Stimulated activated CD4-positive, alpha-beta T cell treated with anti-CD3 and anti-CD28 coated beads, Interleukin-12 subunit alpha, Interleukin-12 subunit beta, amount 100 ng/mL, for 24 hours (primary cell): Measurements from ENCODE around the gene SH2B2.

Source experiments
- DNase-seq, 2 experiments: peaks; one replicate each; pipeline ENCODE4 v3.0.0-alpha.2; 2020; ENCODE audit warnings: low read depth in 2 of 2

SH2B2 gene

GRCh38 chr7:102286237-102287110 is at the start of gene SH2B2:
SH2B2 (plus strand) TSS chr7:102286868; CDS start chr7:102300551, 13,683 bp downstream.
- DNase-seq, result no peak

DNA sequence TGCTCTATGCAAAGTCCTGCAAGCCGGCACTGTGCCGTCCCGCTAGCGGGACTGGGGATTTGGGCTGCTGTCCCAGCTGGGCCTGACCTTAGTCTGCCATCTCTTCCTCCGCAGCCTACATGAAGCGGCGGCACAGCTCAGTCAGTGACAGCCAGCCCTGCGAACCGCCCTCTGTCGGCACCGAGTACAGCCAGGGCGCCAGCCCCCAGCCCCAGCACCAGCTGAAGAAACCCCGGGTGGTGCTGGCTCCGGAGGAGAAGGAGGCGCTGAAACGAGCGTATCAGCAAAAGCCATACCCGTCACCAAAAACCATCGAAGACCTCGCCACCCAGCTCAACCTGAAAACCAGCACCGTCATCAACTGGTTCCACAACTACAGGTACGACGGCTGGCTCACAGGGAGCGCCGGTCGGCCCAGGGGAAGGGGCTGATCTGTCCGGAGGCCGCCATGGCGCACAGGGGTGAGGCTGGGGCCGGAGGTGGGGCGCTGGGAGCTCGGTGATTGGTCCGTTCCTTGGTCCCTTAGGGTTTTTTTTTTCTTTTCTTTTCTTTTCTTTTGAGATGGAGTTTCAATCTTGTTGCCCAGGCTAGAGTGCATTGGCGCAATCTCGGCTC is 47.4 kb upstream of the SH2B2 start:
- no peak for DNase-seq

DNA sequence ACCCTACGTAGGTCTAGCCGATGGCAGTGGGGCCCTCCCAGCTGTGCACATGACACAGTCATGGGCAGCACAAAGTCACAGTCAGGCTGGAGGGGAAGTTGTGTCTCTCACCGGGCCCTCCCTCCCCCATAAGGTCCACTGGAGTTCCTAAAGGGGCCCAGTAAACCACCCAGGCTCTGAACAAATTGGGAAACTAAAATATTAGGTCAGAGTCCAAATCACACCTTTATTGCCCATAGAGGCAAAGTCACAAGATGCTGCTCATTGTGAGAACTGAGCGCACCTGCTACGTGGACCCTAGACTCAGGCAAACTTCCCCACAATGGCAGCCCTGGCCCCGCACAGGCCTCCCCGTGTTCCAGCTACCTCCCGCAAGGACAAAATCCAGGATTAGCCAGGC is 45.2 kb upstream of the SH2B2 start:
- no peak for DNase-seq

GRCh38 chr7:102244601-102245000 is 42.1 kb upstream of the SH2B2 start:
- DNase-seq, result no peak

DNA sequence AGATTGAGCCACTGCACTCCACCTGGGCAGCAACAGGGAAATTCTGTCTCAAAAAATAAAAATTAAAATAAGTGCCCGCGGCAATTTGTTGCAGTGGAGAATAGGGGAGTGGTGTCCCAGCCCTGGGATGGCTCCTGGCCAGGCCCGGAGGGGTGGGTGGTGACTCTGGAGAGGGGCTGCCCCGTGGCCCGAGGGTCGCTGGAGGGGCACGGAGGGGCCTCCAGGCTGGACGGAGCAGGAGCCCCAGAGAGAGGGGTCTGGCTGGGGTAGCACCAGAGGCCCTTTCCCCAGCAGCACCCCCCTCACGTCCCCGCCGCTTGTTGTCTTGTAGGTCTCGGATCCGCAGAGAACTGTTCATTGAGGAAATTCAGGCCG is 38.6 kb upstream of the SH2B2 start:
- no peak for DNase-seq

GRCh38 chr7:102248456-102249395 is 37.9 kb upstream of the SH2B2 start:
- no peak for DNase-seq

DNA sequence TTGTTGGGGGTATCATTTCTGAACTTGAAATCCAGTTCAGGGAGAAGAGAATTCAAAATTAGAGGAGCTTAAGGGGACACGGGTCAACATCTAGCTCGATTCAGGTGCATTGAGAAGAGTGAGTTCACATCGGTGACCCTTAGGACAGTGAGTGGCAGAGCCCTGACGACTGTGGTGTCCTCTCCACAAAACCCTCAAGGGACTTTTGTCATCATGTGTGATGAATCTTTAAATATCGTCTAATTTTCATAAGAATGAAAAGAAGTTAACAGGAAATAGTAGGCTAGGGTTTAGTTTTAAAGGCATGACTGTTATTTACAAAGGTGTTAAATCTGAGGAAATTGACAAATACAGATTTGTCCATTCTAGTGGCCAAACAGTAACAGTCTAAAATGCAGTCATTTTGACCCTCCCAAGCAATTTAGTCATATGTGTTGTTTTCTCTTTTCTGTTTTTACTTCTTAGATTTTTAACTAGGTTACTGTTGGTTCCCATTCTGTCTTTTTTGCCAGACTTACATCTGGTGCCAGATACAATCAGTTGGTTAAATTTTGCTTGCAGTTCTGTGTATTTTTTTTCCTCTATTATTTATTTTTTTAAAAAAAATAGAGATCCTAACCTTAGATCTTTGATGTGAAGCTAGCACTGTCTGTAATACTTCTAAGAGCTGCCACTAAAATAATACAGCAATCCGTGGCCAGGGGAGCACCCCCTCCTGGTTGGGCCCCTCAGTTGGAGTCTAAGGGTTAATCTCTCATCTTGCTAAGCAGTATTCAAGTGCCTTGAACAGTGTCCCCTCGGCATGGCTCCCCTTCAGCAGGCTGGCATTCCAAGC is 34.9 kb upstream of the SH2B2 start:
- DNase-seq, result no peak

DNA sequence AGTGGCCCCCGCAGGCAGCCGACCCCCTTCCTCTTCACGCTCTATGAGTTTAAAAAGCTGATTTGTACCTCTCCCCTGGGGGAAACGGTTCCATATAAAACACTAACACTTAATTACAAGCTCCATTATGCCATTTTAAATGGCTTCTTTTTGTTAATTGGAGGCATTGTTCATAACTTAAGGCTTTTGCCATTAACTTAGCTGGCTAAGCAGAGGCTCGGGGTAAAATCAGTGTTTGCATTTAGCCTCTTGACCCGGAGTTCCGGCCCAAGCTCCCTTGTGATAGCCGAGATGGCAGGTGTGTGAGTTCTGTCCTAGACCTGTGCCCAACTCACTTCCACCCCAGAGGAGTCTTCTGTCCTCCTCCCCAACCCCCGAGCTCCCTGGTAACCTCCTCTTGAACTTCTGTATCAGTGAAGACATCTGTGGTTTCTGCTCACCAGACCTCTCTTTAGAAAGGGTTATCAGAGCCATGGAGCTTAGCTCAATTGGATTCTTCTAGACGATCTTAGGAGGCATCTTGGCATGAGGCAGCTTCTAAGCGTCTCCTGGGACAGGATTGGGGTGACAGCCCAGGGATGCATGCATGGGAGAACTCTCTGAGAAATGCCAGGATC is 34.2 kb upstream of the SH2B2 start:
- no peak for DNase-seq

DNA sequence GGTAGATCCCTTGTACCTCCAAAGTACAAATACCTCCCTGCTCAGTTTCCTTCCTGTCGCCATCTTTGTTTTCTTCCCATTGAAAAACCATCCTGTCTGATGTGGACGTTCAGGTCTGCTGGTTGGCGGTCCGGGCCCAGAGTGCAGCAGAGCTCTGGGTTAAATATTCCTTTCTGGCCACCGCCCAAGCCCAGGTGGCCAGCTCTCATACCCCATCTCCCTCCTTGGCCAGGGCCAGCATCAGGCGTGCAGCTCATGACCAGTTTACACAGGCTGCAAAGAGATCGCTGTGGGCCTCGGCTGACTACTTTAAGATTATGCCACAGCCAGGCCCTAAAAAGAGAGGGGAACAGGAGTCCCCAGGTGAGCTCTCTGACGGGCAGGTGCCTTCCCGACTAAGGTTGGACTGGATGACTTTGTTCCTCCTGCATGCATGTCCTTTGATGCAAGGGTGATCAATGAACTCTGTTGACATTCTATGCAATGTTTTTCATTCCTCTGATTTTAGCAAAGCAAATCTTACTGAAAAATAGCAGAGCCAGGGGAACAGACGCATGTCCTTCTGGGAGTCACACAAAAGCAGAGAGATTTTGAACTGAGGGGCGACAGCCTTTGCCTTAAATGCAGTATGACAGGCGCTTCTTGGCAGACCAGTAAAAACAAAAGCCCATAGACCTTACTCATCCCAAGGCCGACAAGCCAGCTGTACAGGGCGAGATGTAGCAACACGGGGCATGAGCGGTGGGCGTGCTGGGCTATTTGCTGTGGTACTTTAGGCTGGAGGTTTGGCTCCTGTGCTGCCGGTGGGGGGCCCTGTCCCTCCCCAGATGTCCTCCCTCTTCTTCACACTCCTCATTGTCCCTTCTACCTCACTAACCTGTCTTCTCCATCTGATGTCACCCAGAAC is 33.3 kb upstream of the SH2B2 start:
- DNase-seq, result no peak

DNA sequence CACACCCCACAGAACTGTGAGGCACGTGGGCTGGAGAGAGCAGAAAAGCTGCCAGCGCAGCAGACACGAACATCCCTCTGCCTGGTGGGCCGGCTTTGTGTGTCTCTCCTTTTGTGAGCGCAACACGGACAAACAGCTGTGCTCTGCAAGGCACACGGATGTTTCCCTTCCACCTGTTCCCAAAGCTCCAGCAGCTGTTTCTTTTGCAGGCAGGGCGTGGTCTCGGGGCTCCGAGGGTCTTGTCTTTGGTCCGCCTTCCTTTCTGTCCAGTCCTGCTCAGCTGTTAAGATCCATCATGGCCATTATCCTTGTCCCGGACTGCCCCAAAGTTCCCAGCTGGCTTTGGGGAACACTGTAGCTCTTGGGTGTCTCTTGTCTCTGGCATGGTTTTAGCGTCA is 32.7 kb upstream of the SH2B2 start:
- DNase-seq, result no peak

GRCh38 chr7:102254521-102254920 is 32.1 kb upstream of the SH2B2 start:
- DNase-seq, result no peak

DNA sequence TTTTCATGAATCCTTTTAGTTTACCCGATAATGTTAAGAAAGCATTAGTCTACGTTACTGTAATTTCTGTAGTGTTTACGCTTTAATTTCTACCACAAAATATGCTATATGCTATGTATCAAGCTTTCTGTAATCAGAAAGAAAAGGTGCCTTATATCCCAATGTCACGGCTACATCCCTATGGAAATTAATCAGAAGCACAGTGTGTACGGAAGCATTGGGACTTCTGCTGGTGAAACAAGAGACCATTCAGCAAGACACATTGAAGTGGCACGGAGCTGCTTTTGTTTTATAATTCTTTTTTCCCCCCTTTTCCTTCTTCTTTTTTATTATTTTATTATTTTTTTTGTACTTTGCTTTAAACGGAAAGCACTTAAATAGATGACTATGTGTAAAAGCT is 31.2 kb upstream of the SH2B2 start:
- no peak for DNase-seq

DNA sequence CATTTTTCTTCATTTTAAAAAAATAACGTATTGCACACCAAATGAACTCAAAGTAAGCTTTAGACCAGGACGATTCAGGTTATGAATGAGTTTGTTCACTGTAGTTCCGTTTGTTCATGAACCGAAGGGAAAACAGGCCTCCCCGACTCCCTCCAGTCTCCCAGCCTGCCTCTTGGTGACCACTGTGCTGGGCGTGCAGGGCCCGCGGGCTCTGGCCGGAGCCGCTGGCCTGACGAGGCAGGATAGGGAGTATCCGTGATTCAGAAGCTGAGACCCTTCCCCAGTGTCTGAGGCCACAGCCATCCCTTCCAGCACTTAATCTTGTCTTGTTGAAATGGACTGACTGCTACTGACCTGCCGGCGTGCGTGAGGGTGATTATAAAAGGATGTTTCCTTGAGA is 30.8 kb upstream of the SH2B2 start:
- no peak for DNase-seq

GRCh38 chr7:102258073-102258748 is 28.5 kb upstream of the SH2B2 start:
- no peak for DNase-seq

DNA sequence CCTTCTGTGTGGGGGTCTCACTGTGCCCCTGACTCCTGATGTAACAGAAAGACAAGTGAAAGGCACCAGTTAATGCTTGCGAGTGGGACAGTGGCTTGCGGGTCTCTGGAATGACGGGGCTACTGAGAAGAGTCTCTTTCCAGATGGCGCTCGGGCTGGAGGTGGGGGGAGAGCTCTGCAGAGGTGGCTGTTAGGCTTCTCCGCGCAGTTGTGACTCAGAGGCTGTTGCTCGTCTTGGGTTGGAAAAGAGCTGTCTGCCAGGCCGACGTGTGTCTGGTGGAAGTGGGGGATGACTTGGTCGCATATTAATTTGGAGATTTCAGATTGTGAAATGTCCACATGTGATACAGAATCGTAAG is 27.9 kb upstream of the SH2B2 start:
- no peak for DNase-seq

DNA sequence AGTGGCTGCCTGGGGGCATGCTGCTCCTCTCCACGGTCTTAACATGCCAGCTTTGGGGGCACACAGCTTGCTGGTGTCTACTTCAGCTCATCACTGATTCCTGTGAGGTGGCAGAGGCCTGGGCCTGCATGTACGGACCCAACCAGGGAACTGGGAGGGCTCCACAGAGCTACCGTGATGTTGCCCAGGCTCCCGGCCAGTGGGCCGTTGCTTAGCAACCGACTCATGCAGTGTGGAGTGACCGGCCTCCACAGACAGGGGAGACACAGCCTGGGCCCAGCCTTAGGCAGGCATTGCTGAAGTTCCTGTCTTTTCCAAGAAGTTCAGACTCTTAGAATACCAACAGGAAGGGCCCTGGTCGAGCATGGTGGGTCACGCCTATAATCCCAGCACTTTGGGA is 25.8 kb upstream of the SH2B2 start:
- no peak for DNase-seq

DNA sequence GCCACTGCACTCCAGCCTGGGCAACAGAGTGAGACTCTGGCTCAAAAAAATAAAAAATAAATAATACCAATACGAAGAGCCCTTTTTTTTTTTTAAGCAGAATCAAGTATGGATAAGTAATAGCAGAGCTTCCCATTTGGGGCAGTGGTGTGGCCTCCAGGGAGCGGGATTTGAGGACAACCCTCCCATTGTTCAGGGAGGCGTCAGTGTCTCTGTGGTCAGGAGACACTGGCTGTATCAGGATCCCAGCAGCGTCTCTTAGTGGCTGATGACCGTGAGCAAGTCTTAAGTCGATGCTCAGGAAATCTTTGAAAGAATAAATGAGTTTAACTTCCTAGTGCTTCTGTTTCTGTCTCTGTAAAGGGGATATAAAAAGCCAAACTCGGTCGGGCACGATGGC is 25.2 kb upstream of the SH2B2 start:
- DNase-seq, result no peak

DNA sequence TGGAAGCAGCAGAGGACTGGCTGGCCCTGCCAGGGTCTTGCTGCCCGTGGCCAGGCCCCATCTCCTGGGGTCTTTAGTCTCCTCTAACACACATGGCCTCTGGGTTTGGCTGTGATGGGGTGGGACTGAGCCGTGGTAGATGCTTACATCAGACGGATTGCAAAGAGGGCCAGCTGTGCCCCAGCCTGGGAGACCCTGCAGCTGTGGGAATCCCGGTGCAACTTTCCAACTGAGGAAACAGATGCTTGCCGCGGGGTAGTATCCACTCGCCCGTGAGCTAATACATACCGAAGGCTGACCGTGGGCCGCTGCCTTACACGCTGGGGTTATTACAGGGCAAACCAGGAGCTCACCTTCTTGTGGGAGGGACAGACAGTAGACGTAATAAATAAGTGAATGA is 24.1 kb upstream of the SH2B2 start:
- DNase-seq, result no peak

DNA sequence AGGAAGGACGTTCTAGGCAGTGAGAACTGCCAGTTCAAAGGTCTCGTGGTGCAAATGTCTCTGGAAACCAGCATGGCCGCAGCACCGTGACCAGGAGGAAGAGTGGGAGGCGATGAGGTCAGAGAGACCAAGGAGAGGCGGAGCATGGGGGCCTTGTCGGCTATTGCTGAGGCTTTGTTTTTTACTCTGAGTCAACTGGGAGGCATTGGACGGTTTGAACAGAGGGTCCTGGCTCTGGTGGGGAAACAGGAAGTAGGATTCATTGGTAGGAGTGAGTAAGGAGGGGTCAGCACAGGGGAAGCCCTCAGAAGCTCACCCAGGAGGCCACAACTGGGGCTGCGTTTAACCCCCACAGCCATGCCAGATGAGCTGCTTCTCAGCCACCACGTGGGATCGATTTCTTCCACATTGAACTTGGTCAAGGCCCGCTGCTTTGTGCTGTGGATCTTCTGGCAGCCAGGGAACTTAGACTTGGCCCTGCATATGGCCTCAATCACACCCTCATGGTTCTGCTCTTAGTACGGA is 22.2 kb upstream of the SH2B2 start:
- no peak for DNase-seq
